ENCODE measurements around the gene ISOC2.
"Not testable (repeated sequence)": the region's sequence is repeated elsewhere in the genome, so short reads cannot be mapped to it uniquely, and the experiment has no call there.

The ISOC2 gene

DNA sequence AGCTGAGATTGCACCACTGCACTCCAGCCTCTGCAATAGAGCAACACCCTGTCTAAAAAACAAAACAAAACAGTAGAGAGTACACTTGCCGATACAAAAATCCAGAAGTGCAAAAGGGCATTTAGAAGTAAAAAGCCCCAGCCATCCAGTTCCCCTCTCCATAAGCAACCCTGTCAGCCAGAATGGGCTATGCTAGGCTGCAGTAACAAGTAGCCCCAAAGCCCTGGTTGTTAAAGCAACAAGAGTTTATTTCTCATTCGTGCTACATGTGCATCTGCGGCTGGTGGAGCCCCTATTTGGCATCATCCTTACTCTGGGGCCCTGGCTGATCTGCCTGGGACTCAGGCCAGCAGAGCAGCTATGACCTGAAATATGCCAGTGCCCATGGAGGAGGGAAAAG is 36.9 kb downstream of the ISOC2 start:
- H3K4me3 ChIP-seq (replicated peaks; ENCODE audit: low read depth, low read length) = no peak overlapping the region
- TF ChIP-seq, protein P1, sequence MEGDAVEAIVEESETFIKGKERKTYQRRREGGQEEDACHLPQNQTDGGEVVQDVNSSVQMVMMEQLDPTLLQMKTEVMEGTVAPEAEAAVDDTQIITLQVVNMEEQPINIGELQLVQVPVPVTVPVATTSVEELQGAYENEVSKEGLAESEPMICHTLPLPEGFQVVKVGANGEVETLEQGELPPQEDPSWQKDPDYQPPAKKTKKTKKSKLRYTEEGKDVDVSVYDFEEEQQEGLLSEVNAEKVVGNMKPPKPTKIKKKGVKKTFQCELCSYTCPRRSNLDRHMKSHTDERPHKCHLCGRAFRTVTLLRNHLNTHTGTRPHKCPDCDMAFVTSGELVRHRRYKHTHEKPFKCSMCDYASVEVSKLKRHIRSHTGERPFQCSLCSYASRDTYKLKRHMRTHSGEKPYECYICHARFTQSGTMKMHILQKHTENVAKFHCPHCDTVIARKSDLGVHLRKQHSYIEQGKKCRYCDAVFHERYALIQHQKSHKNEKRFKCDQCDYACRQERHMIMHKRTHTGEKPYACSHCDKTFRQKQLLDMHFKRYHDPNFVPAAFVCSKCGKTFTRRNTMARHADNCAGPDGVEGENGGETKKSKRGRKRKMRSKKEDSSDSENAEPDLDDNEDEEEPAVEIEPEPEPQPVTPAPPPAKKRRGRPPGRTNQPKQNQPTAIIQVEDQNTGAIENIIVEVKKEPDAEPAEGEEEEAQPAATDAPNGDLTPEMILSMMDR (IDR thresholded peaks at IDR 0.05; ENCODE audit: low read length, missing control alignments) = no peak
- no peak for DNase-seq (ENCODE audit: low read depth)

DNA sequence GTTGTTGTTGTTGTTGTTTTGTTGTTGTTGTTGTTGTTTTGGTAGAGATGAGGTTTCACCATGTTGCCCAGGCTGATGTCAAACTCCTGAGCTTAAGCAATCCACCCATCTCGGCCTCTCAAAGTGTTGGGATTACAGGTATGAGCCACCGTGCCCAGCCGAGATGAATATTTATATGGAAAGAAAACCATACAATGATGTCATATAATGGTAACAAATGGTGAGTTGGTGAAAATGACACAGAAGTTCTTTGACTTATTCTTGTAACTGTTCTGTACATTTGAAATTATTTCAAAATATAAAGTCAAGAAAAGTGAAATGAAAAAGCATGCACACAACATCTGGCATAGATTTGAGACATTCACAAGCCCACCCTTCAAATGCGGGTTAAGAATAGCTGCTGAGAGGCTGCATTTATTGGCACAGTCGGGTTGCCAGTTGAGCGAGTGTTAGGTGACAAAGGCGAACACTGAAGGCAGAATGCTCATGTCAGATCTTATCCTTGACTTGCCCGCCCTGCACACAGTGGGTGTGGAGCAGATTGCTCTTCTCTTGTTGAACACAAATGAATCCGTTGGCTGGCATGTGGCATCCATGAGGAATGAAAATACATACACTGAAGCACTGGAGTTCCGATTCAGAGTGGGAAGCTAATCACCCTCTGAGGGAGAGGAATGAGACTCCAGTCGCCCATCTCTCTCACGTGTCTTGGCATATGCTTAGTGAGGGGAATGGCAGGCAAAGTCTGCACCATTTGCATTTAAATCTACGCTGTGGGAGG is 38.0 kb downstream of the ISOC2 start:
- DNase-seq (ENCODE audit: low read depth) = no peak
- TF ChIP-seq, protein P1 (IDR thresholded peaks at IDR 0.05; ENCODE audit: low read length, missing control alignments) = no peak

DNA sequence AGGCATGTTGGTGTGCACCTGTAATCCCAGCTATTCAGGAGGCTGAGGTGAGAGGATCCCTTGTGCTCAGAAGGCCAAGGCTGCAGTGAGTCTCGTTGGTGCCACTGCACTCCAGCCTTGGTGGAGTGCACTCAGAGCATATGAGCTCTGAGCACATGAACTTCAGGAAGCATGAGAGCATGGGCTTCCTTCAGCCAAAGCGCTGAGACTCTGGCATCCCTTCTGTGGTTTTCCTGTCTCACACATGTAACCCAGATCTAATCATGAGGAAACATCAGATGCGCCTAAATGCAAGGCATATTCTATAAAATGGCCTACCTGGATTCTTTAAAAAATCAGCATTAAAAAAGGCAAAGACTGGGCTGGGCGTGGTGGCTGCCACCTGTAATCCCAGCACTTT is 40.2 kb downstream of the ISOC2 start:
- DNase-seq (ENCODE audit: low read depth); H3K4me3 ChIP-seq (replicated peaks; ENCODE audit: low read depth, low read length): not testable (repeated sequence)

More for the DNA sequence above, 38.0 kb downstream of the ISOC2 start:
- no peak overlapping the region for H3K4me3 ChIP-seq (replicated peaks; ENCODE audit: low read depth, low read length)

DNA sequence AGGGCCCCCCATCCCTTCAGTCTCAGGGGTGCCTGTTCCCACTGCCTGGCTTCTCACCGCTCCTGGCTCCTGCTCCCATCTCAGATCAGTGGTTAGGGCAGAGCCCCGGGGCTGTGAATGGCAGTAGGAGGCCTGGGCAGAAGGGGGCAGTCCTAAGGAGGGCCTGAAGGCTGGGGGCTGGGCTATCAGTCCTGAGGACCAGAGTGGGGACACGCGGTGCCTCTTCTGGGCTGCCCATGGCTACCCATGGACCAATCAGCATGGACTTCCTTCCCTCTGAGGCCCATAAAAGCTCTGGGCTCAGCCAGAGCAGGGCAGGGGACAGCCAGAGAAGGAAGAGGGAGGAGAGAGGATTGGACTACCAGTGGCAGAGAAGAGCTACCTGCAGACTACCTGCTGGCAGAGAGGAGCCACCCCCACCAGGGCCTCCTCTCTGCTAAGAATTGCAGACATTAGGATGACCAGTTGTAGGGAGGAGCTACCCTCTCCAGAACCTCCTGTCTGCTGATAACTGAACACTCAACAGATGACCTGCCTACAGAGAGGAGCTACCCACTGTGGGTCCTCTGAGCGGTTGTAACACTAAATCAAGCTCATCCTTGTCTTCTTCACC is 41.7 kb downstream of the ISOC2 start:
- TF ChIP-seq, protein P1 (IDR thresholded peaks at IDR 0.05; ENCODE audit: low read length, missing control alignments) = no peak
- DNase-seq (ENCODE audit: low read depth) = no peak

DNA sequence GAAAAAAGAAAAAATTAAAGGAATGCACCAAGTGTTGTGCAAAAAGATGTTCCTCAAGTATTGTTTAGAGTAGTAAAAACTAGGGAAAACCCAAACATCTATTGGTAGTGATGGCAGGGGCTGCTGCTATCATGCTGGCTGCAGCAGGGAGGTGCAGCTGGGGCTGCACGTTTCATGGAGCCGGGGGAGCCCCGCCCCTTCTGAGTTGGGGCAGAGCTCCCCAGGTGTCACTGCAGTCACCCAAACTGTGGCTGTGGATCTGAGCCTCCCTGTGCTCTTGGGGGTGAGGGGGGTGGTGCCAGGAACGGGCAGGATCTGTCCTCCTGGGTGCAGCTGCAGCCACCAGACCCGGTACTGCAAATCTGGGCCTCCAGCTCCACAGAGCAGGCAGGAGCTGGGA is 42.3 kb downstream of the ISOC2 start:
- no peak for DNase-seq (ENCODE audit: low read depth)
- TF ChIP-seq, protein P1 (IDR thresholded peaks at IDR 0.05; ENCODE audit: low read length, missing control alignments) = no peak
- no peak overlapping the region for H3K4me3 ChIP-seq (replicated peaks; ENCODE audit: low read depth, low read length)

More for the DNA sequence above, 41.7 kb downstream of the ISOC2 start:
- H3K4me3 ChIP-seq (replicated peaks; ENCODE audit: low read depth, low read length) = no peak overlapping the region

DNA sequence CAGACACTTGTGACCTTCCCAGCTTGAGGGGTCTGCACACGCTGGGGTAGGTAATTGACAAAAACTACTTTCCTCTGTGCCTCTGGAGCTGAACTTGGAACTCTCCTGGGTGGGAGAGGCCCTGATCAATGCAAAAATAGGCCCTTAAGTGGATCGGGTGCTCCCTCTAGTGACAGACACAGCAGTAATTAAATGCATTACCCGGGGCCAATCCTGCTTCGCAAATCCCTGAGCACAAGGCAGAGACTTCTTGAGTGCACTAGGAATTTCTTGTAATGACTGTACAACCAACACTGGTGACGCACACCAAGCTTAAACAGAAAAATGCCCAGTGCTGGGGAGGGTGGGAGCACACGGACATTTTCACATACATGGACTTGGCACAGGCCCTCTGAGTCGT is 43.3 kb downstream of the ISOC2 start:
- TF ChIP-seq, protein P1 (IDR thresholded peaks at IDR 0.05; ENCODE audit: low read length, missing control alignments) = peak; percentile 78
- DNase-seq (ENCODE audit: low read depth) = peak; percentile 88
- no peak overlapping the region for H3K4me3 ChIP-seq (replicated peaks; ENCODE audit: low read depth, low read length)

DNA sequence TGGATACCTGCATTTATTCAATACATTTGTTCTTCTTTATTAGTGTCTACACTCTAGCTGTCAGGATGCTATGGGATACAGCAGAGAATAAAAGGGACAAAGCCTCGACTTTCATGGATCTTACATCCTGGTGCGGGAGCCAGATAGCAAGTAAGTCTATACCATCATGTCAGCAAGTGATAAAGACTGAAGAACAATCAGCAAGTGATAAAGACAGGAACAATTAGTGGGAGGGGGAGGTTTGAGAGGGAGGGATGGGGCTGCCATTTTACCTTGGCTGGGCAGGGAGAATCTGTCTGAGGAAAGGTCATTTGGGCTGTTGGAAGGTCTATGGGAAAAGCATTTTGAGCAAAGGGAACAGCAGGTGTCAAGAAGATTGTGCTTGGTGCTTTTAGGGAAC is 51.3 kb downstream of the ISOC2 start:
- DNase-seq (ENCODE audit: low read depth) = no peak
- TF ChIP-seq, protein P1 (IDR thresholded peaks at IDR 0.05; ENCODE audit: low read length, missing control alignments) = no peak
- no peak overlapping the region for H3K4me3 ChIP-seq (replicated peaks; ENCODE audit: low read depth, low read length)

DNA sequence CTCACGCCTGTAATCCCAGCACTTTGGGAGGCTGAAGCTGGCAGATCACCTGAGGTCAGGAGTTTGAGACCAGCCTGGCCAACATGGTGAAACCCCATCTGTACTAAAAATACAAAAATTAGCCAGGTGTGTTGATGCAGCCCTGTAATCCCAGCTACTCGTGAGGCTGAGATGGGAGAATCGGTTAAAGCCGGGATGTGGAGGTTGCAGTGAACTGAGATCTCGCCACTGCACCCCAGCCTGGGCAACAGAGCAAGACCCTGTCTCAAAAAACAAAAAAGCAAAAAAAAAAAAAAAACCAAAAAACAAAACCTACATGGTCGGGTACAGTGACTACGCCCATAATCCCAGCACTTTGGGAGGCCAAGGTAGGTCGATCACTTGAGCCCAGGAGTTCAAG is 52.3 kb downstream of the ISOC2 start:
- H3K4me3 ChIP-seq (replicated peaks; ENCODE audit: low read depth, low read length); DNase-seq (ENCODE audit: low read depth): not testable (repeated sequence)
